ENCODE measurements around the gene PARP12.

The PARP12 gene

DNA sequence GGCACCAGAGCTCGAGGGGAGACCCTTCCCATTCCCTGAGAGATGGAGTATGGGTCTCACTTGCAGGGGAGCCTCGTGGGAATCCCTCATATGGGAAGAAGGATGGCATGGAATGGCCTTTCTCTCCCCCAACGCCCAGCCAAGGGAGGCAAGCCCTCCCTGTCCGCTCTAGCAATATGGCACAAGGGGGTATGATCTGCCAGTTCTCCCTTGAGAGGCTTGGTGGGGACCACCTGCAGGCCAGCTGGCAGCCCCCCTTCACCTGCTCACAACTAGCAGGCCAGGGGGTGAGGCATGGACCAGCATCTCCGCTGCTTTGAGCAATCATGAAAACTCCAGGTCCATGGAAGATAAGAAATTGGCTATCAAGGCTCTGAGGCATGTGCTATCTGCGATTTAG, 70.8 kb downstream of the PARP12 start:
- no CpG with 5 or more reads among the region's 6 CpGs for WGBS (ENCODE audit: extremely low coverage, insufficient coverage, low lambda C conversion rate)

DNA sequence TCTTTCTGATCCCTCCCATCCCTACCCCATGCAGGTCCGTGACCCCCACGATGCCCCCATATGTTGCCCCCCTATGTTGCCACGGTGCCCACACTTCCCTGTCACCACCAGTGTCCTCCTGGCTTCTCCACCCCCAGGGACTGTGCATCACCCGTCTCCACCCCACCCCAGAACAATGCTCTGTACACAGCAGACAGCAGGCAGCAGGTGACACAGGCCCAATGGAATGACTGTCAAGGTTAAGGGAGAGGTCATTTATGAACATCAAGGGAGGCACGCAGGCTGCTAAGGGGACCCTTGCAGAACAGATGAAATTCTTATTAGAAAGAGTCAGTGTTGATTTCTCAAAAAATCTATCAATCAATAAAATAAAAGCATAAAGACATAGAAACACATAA, 71.5 kb downstream of the PARP12 start:
- no peak overlapping the region for H3K23ac ChIP-seq (ENCODE audit: low read length)
- H3K27ac ChIP-seq (ENCODE audit: low read depth, low read length), result no peak overlapping the region
- no peaks in the 10 kb centered on the region for H3K27me3 ChIP-seq (ENCODE audit: insufficient read depth, low read length, poor library complexity)
- H3K9ac ChIP-seq (ENCODE audit: low read length), result no peak overlapping the region
- WGBS (ENCODE audit: extremely low coverage, insufficient coverage, low lambda C conversion rate), result no CpG with 5 or more reads among the region's 5 CpGs
- H3K4ac ChIP-seq (ENCODE audit: low read depth, low read length), result no peak overlapping the region
- H3K79me2 ChIP-seq (ENCODE audit: control insufficient read depth, insufficient read depth, low read length), result no peaks in the 10 kb centered on the region
- H2AK5ac ChIP-seq (ENCODE audit: low read length), result no peak overlapping the region
- no peak overlapping the region for H2BK5ac ChIP-seq (ENCODE audit: low read length)
- no peak overlapping the region for H3K4me3 ChIP-seq (ENCODE audit: low read length)
- no peaks in the 10 kb centered on the region for H3K79me1 ChIP-seq (ENCODE audit: low read length)
- H4K5ac ChIP-seq (ENCODE audit: low read length), result no peak overlapping the region
- H3K36me3 ChIP-seq (ENCODE audit: control insufficient read depth, insufficient read depth, low read length), result no peaks in the 10 kb centered on the region
- no peak overlapping the region for H4K8ac ChIP-seq (ENCODE audit: low read depth, low read length)
- no peak overlapping the region for H2BK15ac ChIP-seq (replicated peaks; ENCODE audit: low read depth)
- no peak overlapping the region for H3K4me2 ChIP-seq (ENCODE audit: low read length)
- no peak overlapping the region for H3K18ac ChIP-seq (ENCODE audit: low read length)
- no peak for DNase-seq
- H3K56ac ChIP-seq (ENCODE audit: low read length), result no peak overlapping the region
- H2BK120ac ChIP-seq (ENCODE audit: low read depth, low read length), result no peak overlapping the region
- H3K4me1 ChIP-seq (ENCODE audit: control insufficient read depth, low read depth, low read length), result no peaks in the 10 kb centered on the region

More for the DNA sequence above, 70.8 kb downstream of the PARP12 start:
- Histone ChIP-seq H3K56ac (ENCODE audit: low read length) (no peak overlapping the region), H3K9ac (ENCODE audit: low read length) (no peak overlapping the region), H2BK15ac (replicated peaks; ENCODE audit: low read depth) (no peak overlapping the region), H3K4ac (ENCODE audit: low read depth, low read length) (no peak overlapping the region), H3K4me1 (ENCODE audit: control insufficient read depth, low read depth, low read length) (no peaks in the 10 kb centered on the region), H2BK5ac (ENCODE audit: low read length) (no peak overlapping the region), H3K79me2 (ENCODE audit: control insufficient read depth, insufficient read depth, low read length) (no peaks in the 10 kb centered on the region), H3K4me3 (ENCODE audit: low read length) (no peak overlapping the region), H3K4me2 (ENCODE audit: low read length) (no peak overlapping the region), H4K5ac (ENCODE audit: low read length) (no peak overlapping the region), H3K36me3 (ENCODE audit: control insufficient read depth, insufficient read depth, low read length) (no peaks in the 10 kb centered on the region), H3K79me1 (ENCODE audit: low read length) (no peaks in the 10 kb centered on the region), H2AK5ac (ENCODE audit: low read length) (no peak overlapping the region), H4K8ac (ENCODE audit: low read depth, low read length) (no peak overlapping the region), H2BK120ac (ENCODE audit: low read depth, low read length) (no peak overlapping the region), H3K27me3 (ENCODE audit: insufficient read depth, low read length, poor library complexity) (no peaks in the 10 kb centered on the region), H3K23ac (ENCODE audit: low read length) (no peak overlapping the region), H3K27ac (ENCODE audit: low read depth, low read length) (no peak overlapping the region), H3K18ac (ENCODE audit: low read length) (no peak overlapping the region)
- DNase-seq, result no peak

DNA sequence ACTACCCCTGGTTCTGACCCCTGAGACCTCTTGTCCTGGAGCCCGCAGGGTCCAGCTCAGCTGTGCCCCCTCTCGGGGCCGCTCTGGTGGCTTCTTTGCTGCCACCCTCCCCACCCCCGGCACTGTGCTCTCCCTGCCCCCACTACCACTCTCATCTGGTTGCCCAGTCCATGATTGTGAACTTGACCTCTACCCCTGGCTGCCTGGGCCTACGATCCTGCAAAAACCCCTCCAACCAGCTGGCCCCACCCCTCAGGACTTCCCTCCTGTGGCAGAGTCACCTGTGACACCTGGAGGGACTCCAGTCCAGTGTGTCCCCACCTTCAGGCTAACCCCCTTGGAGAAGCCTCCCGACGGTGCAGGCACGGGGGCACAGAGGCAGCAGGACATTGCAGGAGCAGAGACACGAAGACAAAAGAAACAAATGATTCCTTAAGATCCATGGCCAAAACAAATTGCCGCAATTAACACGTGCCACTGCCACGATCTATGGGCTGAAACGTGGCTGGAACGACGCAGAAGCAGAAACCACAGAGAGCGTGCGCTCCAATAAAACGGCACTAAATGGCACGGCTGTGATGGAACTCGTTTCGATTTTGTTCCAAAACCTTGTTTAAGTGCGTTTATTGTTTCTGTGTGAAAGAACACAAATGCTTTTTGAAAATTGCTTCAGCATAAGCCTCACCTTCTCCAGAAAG, 72.0 kb downstream of the PARP12 start:
- Histone ChIP-seq H3K4me1 (ENCODE audit: control insufficient read depth, low read depth, low read length) (no peaks in the 10 kb centered on the region), H3K4me3 (ENCODE audit: low read length) (no peak overlapping the region), H2BK120ac (ENCODE audit: low read depth, low read length) (no peak overlapping the region), H4K5ac (ENCODE audit: low read length) (no peak overlapping the region), H3K9ac (ENCODE audit: low read length) (no peak overlapping the region), H3K18ac (ENCODE audit: low read length) (no peak overlapping the region), H2BK5ac (ENCODE audit: low read length) (no peak overlapping the region), H3K27me3 (ENCODE audit: insufficient read depth, low read length, poor library complexity) (no peaks in the 10 kb centered on the region), H3K23ac (ENCODE audit: low read length) (no peak overlapping the region), H3K79me2 (ENCODE audit: control insufficient read depth, insufficient read depth, low read length) (no peaks in the 10 kb centered on the region), H2AK5ac (ENCODE audit: low read length) (no peak overlapping the region), H3K27ac (ENCODE audit: low read depth, low read length) (no peak overlapping the region), H3K56ac (ENCODE audit: low read length) (no peak overlapping the region), H3K4me2 (ENCODE audit: low read length) (no peak overlapping the region), H3K4ac (ENCODE audit: low read depth, low read length) (no peak overlapping the region), H2BK15ac (replicated peaks; ENCODE audit: low read depth) (no peak overlapping the region), H3K36me3 (ENCODE audit: control insufficient read depth, insufficient read depth, low read length) (no peaks in the 10 kb centered on the region), H3K79me1 (ENCODE audit: low read length) (no peaks in the 10 kb centered on the region), H4K8ac (ENCODE audit: low read depth, low read length) (no peak overlapping the region)
- WGBS (ENCODE audit: extremely low coverage, insufficient coverage, low lambda C conversion rate), result no CpG with 5 or more reads among the region's 22 CpGs
- no peak for DNase-seq

DNA sequence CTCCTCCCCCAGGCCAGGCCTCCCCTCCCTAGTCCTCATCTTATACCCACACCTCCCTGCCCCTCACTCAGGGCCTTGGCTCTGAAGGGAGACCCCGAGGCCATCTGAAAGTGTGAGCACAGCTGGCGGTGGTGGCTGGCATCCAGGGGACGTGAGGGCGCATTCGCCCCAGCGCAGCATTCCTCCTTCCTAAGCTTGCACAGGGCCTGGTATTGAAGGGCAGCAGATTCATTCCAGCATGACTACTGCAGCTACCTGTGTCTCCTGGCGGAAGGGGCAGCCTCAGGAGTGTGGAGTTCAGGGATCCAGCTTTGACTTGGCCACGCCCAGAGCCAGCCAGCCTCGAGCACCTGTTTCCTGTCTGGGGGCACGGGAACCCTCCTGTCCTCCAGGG, 72.6 kb downstream of the PARP12 start:
- no peak overlapping the region for H3K27ac ChIP-seq (ENCODE audit: low read depth, low read length)
- no peak for DNase-seq
- H4K8ac ChIP-seq (ENCODE audit: low read depth, low read length), result no peak overlapping the region
- no peak overlapping the region for H3K4ac ChIP-seq (ENCODE audit: low read depth, low read length)
- no peak overlapping the region for H3K4me2 ChIP-seq (ENCODE audit: low read length)
- H3K4me1 ChIP-seq (ENCODE audit: control insufficient read depth, low read depth, low read length), result no peaks in the 10 kb centered on the region
- H3K27me3 ChIP-seq (ENCODE audit: insufficient read depth, low read length, poor library complexity), result no peaks in the 10 kb centered on the region
- H3K79me1 ChIP-seq (ENCODE audit: low read length), result no peaks in the 10 kb centered on the region
- no peak overlapping the region for H3K9ac ChIP-seq (ENCODE audit: low read length)
- no peak overlapping the region for H2BK5ac ChIP-seq (ENCODE audit: low read length)
- H3K18ac ChIP-seq (ENCODE audit: low read length), result no peak overlapping the region
- no peak overlapping the region for H2AK5ac ChIP-seq (ENCODE audit: low read length)
- H3K23ac ChIP-seq (ENCODE audit: low read length), result no peak overlapping the region
- H4K5ac ChIP-seq (ENCODE audit: low read length), result no peak overlapping the region
- no peak overlapping the region for H2BK120ac ChIP-seq (ENCODE audit: low read depth, low read length)
- no peak overlapping the region for H2BK15ac ChIP-seq (replicated peaks; ENCODE audit: low read depth)
- WGBS (ENCODE audit: extremely low coverage, insufficient coverage, low lambda C conversion rate), result no CpG with 5 or more reads among the region's 10 CpGs
- no peaks in the 10 kb centered on the region for H3K36me3 ChIP-seq (ENCODE audit: control insufficient read depth, insufficient read depth, low read length)
- H3K4me3 ChIP-seq (ENCODE audit: low read length), result no peak overlapping the region
- no peak overlapping the region for H3K56ac ChIP-seq (ENCODE audit: low read length)
- H3K79me2 ChIP-seq (ENCODE audit: control insufficient read depth, insufficient read depth, low read length), result no peaks in the 10 kb centered on the region

- Histone ChIP-seq H3K4ac (ENCODE audit: low read depth, low read length) (no peak overlapping the region), H3K36me3 (ENCODE audit: control insufficient read depth, insufficient read depth, low read length) (no peaks in the 10 kb centered on the region), H2BK15ac (replicated peaks; ENCODE audit: low read depth) (no peak overlapping the region), H2BK120ac (ENCODE audit: low read depth, low read length) (no peak overlapping the region), H2BK5ac (ENCODE audit: low read length) (no peak overlapping the region), H3K56ac (ENCODE audit: low read length) (no peak overlapping the region), H3K79me1 (ENCODE audit: low read length) (no peaks in the 10 kb centered on the region), H3K9ac (ENCODE audit: low read length) (no peak overlapping the region), H3K4me1 (ENCODE audit: control insufficient read depth, low read depth, low read length) (no peaks in the 10 kb centered on the region), H3K27ac (ENCODE audit: low read depth, low read length) (no peak overlapping the region), H3K27me3 (ENCODE audit: insufficient read depth, low read length, poor library complexity) (no peaks in the 10 kb centered on the region), H4K5ac (ENCODE audit: low read length) (no peak overlapping the region), H3K79me2 (ENCODE audit: control insufficient read depth, insufficient read depth, low read length) (no peaks in the 10 kb centered on the region), H4K8ac (ENCODE audit: low read depth, low read length) (no peak overlapping the region), H3K23ac (ENCODE audit: low read length) (no peak overlapping the region), H3K18ac (ENCODE audit: low read length) (no peak overlapping the region), H3K4me3 (ENCODE audit: low read length) (no peak overlapping the region), H3K4me2 (ENCODE audit: low read length) (no peak overlapping the region), H2AK5ac (ENCODE audit: low read length) (no peak overlapping the region)
- WGBS (ENCODE audit: extremely low coverage, insufficient coverage, low lambda C conversion rate), result no CpG with 5 or more reads among the region's 12 CpGs
- DNase-seq, result no peak
Observed at GRCh38 chr7:139989366-139990141, 73.2 kb downstream of the PARP12 start.
